Fibroblast of skin of abdomen (primary cell): ENCODE data around the gene FOXF1.

Source experiments
- DNase-seq: peaks from one replicate; pipeline ENCODE4 v3.0.0-alpha.2; 2013

The FOXF1 gene

DNA sequence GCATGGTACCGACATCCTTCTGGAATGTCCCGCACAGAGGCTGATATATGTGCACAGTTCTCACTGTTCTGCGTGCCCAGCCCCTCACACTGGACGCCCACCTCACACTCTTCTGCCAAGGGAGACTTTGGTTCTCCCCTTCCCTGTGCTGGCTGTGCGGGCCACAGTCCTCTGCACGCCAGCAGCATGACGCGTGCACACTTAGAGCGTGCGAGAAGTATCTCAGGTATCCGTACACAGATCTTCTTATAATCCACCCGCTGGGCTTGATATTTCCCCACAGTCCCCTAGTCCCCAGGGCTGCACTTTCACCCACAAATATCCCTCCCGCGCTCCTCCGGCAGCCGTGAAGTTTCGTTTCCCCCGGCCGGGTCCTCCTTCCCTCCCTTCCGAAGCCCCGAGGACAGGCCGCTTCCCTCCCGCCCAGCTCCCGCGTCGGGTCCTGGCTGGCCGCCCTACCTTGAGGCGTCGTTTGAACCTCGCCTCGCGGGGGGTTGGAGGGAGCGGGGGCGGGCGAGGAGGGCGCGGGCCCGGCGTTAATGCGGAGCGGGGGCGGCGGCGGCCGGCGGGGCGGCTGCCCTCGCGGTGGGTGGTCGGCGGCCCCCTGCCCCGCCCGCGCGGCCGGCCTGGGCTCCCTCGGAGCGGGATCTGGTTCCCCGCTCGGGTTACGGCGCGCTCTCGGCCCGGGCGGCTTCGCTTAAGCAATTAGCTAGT is 5.0 kb upstream of the FOXF1 start:
- no peak for DNase-seq

DNA sequence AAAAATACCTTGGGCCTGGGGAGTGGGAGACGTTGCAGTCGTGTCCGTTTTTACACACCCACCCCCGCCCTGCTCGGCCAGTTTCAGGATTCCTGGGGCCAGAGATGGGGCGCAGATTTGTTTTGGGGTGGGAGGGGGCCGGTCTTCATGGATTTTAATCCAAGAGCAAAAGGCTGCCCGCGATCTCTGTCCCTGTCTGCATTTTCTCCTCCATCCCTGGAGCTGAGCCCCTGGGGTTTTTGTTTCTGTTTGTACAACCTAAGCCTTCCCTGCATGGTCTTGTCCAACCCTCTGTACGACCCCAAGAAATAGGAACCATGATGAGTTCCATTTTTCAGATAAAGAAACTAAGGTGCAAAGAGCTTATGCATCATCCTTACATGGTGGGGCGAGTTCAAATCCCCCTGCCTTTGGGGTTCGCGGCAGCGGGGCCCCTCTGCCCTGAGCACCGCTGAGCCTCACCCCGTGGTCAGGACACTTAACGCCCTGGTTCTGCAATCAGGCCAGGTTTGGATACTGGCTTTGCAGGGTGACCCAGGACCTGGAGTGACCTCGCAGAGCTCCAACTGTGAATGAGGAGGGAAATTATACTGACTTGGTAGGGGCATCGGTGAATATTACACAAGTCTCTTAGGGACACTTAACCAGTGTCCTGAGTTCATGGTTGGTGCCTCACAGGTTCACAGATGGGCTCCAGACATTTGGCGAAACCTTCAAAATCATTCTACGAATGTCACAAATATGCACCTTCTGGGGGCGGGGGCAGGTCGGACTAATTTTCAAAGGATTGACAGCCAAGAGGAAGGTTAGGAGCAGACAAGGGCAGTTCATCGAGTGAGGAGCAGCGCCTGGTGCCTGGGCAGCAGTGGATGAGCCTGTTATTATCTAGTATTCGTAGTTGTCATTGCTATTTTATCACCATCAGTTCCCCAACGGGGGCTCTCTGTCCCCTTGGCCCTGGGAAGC is 4.1 kb upstream of the FOXF1 start:
- no peak for DNase-seq

DNA sequence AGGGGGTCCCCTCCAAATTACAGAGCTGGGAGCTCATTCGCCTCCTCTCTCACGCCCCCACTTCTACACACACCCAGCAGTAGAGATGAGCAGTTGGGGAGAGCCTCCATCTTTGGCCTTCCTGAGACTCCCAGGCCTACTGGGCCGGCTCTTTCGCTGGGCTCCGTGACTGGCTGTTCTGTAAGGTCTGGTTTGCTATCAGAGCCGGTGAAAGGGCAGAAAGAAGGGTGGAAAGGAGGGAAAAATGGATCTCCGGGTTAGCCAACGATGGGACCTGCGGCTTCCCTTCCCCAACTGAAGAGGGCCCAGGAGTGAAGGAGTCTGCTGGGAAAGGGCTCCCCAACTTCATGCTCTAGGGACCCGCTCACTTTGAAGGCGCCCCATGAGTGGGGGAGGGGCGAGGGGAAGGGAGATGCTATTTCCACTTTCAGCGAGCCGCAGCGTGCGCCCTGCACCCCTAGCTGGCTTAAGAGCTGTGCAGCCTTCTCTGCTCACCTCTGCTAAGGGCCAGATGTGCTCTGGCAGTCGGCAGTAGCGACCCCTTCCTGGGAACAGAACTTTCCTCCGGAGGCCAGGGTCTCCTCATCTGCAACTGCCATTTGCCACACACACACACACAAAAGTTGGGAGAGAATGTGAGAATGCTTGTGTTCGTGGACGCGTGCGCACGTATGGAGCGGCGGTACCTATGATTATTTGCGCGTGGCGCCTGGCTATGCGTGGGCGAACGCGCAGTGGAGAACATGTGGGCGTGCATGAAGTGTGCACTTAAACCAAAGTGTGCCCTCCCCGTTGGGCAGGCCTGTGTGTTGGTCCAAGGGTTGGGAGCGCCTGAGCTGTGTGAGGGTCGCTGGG is 2.9 kb upstream of the FOXF1 start:
- no peak for DNase-seq

DNA sequence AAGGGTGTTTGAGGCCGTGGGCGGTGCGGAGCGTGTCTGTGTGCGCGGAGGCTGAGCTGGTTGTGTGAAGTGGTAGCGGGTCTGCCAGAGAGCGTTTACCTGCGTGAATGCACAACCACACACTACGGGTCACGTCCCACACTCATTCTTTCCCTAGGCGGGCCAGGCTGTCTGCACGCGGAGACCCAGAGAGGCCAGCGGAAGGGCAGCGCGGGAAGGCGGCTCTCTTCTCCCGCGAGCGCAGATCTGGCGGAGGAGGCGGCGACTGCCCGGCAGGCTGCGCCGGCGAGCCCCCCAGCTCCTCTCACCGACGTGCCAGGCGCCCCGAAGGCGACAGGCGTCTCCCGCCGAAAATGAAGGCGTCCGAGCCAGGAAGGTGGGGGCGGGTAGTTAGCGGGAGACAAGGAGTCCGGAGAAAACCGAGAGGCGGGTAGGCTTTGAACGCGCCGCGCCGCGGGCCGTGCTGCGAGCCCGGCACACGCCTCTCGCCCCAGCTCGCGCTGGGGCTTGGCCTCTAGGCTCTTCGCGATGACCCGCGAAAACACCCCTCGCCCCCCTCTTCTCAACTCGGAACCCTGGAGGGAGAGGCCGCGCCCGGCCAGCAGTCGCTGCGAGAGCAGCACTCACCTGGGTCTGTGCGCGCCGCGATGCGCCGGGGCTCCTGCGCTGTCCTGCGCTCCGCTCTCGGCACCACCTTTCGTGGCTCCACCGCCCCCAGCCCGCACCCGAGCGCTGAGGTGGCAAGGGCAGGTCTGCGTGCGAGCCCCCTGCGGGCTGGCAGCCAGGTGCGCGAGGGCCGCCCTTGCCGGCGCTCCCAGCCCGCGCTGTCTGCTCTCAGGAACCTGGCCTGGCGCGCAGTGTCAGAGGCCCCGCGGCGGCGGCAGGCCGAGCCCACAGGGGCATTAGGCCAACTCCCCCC is 2.0 kb upstream of the FOXF1 start:
- no peak for DNase-seq

DNA sequence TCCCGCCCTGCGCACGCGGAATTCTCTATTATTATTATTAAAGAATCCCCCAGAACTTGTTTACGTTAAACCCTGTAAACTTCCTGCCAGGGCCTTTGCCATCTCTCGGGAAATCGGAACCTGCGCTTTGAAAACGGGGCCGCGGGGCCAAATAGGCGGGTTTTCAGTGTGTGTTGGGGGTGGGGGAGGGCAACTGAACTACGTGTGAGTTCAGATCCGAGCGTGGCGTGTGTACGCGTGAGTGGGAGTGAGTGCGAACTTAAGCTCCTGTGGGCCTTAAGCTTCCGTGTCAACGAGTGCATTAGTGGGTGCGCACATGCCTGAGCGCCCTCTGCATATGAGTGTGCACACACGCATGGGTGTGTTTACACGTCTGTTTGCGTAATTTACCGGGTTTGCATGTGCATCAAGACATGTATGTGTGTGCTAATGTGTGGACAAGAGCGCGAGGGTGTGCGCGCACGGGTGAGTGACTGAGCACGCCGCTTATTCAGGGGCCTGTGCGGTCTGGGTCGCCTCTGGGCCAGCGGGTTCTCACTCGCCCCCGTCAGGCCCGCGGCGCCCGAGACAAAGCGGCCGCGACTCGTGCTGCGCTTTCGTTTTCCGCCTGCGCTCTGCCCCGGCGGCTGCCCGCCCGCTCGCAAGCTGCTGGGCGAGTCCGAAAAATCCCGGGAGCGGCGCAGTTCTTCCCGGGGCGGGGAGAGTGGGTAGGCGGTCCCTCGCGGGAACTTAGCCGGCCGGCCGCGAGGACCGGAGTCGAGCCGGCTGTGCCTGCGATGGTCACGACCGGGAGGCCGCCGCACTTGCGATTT is 1.2 kb upstream of the FOXF1 start:
- peak; percentile 67 for DNase-seq

DNA sequence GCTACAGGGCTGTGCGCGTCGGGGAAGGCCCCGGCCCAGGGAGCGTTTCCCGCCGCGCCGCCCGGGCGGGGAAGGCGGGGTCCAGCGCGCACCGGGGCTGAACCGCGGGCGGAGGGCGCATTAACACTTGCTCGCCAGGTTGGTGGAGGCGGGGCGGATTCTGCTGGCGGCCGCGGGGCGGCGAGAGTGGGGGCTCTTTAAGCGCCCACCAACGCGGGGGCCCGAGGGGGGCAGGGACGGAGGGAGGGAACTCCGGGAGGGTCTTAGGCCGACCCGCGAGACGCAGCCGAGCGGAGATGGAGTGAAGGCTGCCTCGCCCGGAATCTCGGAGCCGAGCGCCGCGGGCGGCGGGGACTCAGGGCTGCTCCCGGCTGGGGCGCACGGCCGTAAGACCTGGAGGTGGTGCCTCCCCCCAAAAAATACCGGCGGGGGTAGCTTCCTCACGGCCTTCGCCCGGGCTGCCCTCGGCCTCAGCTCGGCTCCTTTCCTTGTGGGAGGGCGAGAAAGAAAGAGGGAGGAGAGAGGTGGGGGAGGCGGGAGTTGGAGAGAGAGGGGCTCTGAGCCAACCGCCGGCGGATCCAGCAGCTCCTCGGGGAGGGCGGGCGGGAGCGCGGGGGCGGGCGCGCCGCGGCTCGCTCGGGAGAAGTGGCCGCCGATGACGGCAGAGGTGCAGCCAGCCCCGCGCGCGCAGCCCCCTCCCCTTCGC is 415 bp upstream of the FOXF1 start:
- peak; percentile 82 for DNase-seq

DNA sequence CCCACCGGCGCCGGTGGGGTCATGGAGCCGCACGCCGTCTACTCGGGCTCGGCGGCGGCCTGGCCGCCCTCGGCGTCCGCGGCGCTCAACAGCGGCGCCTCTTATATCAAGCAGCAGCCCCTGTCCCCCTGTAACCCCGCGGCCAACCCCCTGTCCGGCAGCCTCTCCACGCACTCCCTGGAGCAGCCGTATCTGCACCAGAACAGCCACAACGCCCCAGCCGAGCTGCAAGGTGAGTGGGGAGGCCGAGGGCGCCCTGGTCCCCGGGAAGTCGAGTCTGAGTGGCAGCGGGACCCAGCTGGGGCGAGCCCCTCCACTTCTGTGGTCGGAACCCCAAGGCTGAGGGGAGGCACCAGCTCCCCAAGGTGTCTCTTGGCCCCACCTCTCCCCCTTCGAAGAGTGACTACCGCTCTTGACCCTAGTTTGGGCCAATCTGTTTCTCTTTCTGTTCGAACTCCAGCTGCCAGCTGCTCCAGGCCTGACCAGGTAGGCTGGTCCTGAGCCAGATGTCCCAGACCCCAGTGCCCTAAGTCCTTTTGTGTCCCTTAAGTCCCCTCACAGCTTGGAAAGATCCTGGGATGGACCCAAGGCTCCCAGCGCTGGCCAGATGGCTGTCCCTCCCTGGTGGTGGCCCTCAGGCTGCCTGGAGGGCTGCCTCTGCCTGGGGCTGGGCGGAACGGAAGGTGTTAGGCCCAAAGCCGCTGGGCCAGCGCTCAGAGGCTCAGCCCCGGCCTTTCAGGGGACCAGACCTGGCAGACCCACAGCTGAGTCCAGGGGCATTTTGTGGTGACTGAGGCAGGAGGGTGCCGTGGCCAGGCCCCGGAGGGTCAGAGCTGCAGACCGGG is 1.2 kb downstream of the FOXF1 start:
- no peak for DNase-seq

DNA sequence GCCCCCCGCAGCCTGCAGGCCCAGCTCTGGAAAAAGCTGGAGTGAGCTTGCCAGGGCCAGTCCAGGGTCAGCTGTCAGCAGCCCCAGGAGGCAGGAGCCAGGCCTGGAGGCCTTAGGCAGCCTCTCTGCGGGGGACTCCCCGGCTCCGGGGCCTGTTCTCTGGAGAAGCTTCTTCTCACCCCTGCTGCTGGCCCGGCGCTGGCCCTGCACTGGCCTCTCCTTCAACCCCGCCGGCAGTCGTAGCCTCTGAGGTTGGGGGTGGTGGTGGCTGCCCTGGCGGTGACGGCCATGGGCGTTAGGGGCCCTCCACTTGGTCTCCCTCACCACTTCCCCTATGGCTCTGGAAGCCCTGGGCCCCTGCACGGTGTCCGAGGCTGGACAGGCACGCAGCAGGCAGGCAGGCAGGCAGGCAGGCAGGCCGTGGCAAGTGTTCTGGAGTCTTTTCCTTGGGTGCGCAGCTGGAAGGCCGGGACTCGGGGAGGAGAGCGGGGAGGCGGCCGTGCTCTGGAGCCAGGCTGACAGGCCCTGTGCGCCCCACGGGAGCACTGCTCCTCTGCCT is 2.1 kb downstream of the FOXF1 start:
- no peak for DNase-seq

DNA sequence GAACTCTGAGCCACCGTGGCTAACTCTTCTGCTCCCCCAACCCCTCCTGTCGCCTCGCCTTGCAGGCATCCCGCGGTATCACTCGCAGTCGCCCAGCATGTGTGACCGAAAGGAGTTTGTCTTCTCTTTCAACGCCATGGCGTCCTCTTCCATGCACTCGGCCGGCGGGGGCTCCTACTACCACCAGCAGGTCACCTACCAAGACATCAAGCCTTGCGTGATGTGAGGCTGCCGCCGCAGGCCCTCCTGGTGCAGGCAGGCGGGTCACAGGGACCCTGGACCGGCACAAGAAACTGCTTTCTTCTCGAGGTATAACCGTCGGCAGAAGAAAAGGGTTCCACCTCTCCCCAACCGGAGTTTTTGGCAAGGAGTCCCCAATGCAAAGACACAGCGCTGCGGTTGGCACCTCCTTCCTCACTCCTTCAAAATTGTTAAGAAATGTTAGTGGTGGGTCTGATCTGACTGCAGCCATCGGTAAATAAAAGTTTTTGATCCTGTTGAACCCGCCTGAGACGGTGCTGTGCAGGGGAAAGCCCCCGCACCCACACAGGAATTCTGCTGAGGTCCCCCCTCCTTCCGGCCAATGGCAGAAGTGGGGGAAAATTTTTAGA is 2.6 kb downstream of the FOXF1 start:
- no peak for DNase-seq

DNA sequence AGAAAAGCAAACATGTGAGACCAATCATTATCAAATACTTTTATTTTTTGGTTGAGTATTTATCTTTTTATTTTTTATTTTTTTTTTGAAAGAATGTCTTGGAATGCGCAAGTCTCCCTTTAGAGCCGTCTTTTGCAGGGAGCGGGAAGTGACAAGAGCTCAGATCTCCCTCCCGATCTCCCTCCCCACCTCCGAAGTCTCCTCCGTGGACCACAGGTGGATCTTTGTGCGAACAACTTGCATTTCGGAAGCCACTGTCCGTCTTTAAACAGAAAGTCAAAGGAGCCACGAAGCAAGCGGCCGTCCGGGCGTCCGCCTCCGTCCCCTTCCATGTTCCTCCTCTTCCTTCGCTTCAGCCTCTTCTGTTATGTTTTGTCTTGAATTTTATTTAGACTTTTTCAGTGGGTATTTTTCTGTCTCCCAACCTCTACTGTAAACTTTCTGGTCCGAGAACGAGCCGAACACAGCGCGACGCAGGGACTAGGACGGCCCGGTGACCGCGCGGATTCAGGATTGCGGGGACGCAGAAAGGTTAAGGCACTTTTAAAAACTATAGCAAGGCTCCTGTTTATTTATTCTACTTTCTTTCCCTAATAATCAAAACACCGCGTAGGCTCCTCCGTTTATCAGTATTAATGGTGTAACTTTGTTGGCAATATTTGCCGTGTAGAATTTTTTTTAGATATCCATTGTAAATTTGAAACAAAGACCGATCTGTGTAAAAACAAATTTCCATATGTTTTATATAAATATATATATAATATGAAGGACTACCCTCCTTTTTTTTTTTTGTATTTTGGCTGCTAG is 3.3 kb downstream of the FOXF1 start:
- no peak for DNase-seq

DNA sequence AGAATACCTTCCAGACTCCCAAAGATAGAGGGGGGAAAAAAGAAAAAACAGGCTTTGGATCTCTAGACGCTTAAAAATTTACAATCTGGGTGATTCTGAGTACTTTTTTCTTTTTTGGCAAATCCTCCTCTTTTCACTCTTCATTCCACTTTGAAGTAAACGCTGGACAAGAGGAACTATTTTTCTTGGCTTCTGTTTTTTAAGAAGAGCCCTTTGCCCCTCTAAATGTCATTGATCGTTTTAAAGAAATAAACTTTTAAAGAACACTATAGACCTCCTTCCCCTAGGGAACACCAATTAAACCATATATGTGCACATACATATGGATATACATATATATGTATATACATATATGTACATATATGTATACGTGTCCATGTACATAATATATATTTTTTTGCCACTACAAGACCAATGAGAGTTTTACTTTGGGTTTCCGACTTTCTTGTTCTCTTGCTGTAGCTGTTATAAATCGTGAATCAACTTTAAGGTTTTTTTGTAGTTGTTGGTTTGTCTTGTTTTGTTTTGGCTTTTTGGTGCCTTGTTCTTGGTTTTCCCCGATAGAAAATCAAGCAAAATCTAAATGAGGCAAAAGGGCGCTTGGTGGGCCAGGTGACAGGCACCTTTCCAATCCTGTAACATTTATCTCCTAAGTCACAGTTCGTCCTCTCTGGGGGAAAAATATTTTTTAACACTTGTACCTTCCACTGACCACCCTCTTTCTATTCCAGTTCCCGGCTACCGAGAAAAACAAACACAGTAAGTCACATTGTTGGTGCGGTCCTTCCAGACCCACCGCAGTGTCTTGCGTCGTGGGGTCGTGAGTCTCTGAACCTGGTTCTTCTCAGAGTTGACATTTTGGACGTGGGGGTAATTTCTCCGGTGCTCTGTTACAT is 4.4 kb downstream of the FOXF1 start:
- no peak for DNase-seq

DNA sequence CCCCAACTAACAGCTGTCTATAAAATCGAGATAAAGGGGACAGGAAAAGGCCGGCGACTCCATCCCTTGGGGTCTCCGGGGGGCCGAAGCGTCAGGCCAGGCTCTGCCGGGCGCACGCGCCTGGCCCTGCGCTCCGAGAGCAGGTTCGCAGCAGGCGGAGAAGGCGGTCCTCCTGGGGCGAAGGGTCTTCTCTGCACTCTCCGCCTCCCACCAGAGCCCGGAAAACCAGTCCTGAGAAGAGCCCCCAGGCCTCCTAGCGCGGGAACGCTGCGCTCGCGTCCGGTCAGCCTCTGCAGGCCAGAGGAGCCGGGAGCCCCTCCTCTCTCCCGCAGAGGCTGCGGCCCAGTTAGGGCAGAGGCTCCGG is 5.1 kb downstream of the FOXF1 start:
- DNase-seq: no peak

DNA sequence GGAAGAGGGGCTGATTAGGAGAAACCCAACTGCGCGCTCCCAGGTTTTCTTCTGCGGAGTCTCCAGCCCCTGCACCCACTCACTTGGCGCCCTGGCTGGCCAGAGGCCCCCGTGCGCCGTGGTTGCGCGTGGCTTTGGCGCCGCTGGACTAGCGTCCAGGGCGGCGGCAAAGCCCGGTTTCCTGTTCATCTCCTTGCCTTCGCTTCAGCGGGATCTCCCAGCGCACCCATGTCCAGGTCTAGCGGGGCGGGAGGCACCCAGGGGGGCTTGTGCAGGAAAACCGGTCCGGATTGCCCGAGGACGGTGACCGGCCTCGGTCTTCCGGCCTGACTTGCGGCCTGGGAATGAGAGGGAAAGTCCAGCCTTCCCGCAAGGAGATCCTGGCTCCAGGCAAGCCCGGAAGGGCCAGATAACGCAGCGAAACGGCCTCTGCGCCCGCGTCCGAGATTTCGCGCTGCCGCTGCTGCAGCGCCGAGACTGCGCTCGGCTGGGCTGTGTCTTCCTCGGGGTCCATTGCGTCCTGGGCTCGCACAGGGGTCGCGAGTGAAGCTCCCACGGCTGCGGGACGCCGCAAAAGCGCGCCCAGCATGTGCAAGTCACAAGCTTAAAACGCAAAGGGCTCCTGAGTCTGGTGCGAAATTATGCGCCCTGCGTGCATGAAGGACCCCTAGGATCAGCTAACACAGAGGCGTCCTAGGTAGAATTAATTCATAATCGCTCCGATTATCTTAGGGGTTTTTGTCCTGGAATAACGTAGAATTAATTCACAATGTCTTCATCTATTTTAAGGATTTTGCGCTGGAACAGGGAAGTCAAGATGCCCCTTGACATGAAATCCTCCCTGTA is 5.7 kb downstream of the FOXF1 start:
- no peak for DNase-seq

DNA sequence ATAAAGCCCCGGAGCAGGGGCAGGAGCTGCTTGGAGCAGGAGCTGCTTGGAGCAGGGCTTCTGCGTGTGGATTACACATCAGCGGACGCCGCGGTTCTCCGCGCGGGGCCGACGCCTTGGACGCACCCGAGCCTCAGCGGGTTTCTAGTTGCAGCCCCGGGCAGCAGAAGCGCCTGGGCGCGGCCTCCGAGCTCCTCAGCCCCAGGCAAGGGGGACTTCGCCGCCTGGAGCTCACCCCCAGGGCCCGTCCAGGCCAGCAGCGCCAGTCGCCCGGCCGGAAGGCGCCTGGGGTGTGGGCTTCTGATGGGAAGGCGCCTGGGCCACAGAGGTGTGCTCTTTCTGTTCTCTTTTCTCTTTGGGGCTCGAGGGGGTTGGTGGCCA is 6.3 kb downstream of the FOXF1 start:
- DNase-seq: peak; percentile 35

DNA sequence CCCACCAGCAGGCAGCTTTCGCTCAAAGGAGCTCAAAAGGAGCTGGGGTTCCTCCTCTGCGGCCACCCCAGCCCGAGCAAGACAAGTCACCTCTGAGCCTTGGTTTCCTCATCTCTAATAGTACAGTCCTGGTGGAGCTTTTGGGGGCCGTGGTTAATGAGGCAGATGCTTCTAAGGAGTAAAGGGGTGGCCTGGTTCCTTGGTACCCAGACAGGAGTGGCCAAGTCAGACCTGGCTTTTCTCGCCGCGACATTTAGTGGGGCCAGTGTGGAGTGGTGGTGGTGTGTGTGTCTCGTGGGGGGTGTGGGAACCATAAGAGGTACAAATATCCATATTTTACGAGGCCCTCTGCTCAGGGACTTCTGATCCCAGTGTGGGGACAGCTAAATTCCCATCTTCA is 6.7 kb downstream of the FOXF1 start:
- no peak for DNase-seq
